NCI-H2029 treated with DMSO at 0.1 percent for 48 hours (cell line): ENCODE measurements around the gene TGFBR3.
"Not testable (repeated sequence)": the region's sequence is repeated elsewhere in the genome, so short reads cannot be mapped to it uniquely, and the experiment has no call there.

ENCODE experiments used
- DNase-seq: peaks from one replicate; lab custom pipeline; 2025; lab: John Stamatoyannopoulos, UW

The TGFBR3 gene

GRCh38 chr1:91682882-91683597 is 202.9 kb downstream of the TGFBR3 start:
- DNase-seq = no peak

DNA sequence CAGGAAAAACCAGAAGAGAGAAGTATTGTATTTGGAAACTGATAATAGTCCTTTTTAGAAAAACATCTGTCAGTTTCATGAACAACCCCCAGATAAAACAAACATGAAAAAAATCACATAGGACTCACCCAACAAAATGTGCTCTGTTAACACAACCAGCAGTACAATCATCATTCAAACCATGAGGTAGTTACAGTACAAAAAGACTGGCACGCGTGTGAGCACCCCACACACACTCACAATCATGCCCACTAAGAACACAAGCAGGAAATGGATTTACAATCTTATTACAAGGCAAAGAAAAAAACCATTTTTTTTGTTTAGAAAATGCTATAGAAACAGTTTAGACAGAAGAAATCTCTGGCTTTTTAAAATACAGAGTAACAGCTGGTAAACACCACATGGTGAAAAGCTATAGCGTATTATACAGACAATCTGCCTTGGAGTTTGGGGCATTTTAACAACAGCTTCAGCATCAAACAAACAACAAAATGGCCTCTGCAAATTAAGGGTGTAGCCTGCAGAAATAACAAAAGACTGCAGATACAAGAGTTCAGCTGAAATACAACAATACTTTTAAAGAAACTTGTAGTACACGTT is 205.3 kb downstream of the TGFBR3 start:
- DNase-seq = no peak

DNA sequence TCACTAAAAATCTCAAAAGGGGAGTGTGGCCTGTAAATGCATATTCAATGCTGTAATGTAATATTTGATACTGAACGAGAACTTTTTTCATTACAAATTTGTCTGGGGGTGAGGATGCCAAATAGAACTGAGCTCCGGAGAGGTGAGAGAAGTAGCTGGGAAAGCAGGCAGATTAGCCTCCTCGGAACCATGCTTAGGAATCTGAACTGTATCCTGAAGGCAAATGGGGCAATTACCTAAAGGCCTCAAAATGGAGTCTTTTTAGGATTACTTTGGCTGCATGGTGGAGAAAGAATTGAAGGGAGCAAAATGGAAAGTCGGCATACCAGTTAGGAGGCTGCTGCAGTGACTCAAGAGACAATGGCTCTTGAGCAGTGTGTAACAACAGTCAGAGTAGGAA is 206.5 kb downstream of the TGFBR3 start:
- DNase-seq = no peak

DNA sequence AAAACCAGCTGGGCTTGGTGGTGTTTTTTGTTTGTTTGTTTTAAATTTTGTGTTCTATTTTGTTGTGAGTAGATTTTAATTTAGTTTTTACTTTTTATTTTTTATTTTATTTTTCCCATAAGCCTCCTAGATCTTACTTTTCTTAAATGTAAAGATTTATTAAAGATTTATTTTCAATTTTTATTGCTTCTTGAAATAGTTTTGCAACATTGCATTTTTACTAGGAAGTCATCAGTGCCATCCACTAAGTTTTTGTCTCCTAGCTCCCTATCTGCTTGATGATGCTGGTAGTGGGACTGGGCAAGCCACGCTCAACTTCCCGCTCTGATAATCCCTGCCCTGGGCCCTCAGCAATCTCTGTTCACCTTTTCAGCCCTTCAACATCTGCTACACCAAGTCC is 209.9 kb downstream of the TGFBR3 start:
- no peak for DNase-seq

- no peak for DNase-seq
These were observed 211.8 kb downstream of the TGFBR3 start for GRCh38 chr1:91674107-91674506.

DNA sequence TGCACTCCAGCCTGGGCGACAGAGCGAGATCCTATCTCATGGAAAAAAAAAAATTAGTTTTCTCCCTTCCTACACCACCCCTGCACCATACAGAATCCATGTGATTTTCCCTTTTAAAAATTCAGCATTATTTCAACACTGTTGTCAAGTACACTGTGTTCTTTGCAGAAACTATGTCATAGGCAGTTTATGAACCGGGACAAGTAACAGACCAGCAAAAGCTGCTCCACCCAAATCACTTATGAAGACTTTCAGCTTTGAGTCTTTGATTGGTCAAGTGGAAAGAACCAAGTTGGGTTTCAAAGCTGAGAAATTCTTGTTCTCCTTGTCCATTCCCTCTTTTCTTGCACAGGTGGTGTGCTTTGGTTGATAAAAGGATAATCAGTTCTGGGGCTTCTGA is 212.3 kb downstream of the TGFBR3 start:
- no peak for DNase-seq

GRCh38 chr1:91672601-91673161 is 213.3 kb downstream of the TGFBR3 start:
- DNase-seq = no peak

- DNase-seq = no peak
These were observed 215.2 kb downstream of the TGFBR3 start for GRCh38 chr1:91670781-91671180.

GRCh38 chr1:91669584-91670350 is 216.2 kb downstream of the TGFBR3 start:
- no peak for DNase-seq

GRCh38 chr1:91666651-91667050 is 219.3 kb downstream of the TGFBR3 start:
- DNase-seq = not testable (repeated sequence)

GRCh38 chr1:91661121-91661520 is 224.8 kb downstream of the TGFBR3 start:
- no peak for DNase-seq

- no peak for DNase-seq
These were observed 225.2 kb downstream of the TGFBR3 start for GRCh38 chr1:91660708-91661107.

DNA sequence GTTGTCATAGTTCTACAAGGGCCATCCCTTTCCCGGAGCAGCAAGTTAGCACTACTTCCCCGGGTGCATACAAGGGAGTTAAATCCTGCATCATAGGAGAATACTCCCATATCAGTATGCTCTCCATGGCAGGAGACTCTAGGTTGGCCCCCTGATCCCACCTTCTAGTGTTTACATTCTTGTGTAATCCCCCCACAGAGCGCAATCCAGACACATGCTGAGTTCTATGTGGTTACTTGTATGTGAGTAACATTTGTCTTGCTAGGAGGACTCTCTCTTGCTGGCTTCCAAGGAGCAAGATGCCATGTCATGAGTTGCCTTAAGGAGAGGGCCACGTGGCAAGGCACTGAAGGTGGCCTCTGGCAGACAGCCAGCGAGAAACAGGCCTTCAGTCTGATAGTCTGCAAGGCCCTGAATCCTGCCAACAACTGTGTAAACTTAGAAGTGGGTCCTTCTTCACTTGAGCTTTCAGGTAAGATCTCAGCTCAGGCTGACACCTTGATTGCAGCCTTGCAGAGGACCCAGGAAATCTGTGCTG is 230.0 kb downstream of the TGFBR3 start:
- no peak for DNase-seq

- DNase-seq = no peak
These were observed 232.8 kb downstream of the TGFBR3 start for GRCh38 chr1:91653183-91653582.

GRCh38 chr1:91651661-91652071 is 234.3 kb downstream of the TGFBR3 start:
- DNase-seq = no peak

- no peak for DNase-seq
These were observed 234.7 kb downstream of the TGFBR3 start for GRCh38 chr1:91651243-91651642.

DNA sequence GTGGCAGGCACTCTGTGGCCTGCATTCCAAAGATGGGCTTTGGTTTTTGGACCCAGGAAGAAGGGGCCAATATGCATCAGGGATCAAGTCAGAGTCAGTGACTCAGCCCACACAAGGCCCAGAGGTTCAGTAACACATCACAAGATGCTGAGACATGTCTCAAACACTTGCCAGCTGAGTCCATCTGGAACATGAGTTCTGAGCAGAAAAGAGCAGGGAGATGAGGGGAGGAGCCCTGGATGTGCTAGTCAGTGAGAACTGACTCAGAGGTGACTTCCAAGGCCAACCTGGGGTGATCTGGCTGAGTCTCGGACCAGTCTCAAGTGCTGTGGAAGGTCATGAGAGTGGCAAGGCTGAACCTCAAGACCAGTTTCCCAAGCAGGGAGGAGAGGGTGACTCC is 235.2 kb downstream of the TGFBR3 start:
- no peak for DNase-seq

DNA sequence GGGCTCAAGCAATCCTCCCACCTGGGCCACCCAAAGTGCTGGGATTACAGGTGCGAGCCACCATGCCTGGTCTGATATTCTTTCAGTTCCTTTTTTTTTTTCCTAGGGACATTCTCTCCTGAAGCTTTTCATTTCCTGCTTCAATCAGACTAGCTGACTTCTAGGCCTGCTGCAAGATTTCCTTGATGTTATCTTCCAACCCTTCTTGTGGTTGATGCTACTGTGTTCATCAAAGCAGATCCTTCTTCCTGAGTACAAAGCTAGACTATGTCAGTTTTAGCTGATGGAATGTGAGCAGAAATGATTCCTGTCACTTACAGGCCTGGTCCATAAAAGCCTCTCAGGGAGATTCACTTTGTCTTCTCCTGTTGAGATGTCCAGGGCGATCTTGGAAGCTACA is 238.9 kb downstream of the TGFBR3 start:
- DNase-seq = no peak

DNA sequence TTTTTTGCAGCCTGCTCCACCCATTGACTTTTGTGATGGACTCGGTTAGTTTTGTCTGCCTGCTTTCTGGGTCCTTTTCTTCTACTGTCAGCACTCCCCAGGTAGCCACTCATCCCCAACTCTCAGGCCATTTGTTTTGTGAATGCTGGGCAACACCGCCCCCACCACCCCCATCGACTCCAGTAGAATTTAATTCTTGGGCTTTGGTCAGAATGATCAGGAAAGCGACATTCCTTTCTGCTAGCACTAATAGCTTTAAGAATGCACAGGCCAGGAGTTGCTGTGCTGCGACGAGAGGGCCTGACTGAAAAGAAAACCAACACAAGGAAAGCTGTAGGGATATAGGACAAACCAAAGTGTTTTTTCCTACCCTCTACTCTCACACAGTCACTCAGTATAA is 240.9 kb downstream of the TGFBR3 start:
- DNase-seq = no peak

DNA sequence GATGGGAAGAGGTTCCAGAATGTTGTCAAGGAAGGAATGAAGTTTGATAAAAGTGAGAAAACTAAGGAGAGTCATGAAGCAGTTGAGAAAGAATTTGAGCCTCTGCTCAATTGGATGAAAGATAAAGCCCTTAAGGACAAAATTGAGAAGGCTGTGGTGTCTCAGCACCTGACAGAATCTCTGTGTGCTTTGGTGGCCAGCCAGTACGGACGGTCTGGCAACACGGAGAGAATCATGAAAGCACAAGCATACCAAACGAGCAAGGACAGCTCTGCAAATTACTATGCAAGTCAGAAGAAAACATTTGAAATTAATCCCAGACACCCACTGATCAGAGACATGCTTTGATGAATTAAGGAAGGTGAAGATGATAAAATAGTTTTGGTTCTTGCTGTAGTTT is 242.5 kb downstream of the TGFBR3 start:
- no peak for DNase-seq

- no peak for DNase-seq
These were observed 244.9 kb downstream of the TGFBR3 start for GRCh38 chr1:91640877-91641526.

- DNase-seq = no peak
These were observed 248.4 kb downstream of the TGFBR3 start for GRCh38 chr1:91637539-91637994.
